Purkinje cell (primary cell): ENCODE results near the gene NQO1. TPM values are rescaled to one million over a fixed set of nuclear protein-coding genes. Genes with fewer than 3 reads are reported as not detected.

ENCODE experiments used
- polyA plus RNA-seq: library from polyadenylated mRNA; unstranded; fragments of >200 nt; fragmentation: Nextera tagmentation; gene quantifications from 2 replicates; pipeline ENCODE4 v1.2.1, GENCODE V29; 2014

The NQO1 gene
- polyA plus RNA-seq = 5.2 and 13.0 TPM in 2 replicates

DNA sequence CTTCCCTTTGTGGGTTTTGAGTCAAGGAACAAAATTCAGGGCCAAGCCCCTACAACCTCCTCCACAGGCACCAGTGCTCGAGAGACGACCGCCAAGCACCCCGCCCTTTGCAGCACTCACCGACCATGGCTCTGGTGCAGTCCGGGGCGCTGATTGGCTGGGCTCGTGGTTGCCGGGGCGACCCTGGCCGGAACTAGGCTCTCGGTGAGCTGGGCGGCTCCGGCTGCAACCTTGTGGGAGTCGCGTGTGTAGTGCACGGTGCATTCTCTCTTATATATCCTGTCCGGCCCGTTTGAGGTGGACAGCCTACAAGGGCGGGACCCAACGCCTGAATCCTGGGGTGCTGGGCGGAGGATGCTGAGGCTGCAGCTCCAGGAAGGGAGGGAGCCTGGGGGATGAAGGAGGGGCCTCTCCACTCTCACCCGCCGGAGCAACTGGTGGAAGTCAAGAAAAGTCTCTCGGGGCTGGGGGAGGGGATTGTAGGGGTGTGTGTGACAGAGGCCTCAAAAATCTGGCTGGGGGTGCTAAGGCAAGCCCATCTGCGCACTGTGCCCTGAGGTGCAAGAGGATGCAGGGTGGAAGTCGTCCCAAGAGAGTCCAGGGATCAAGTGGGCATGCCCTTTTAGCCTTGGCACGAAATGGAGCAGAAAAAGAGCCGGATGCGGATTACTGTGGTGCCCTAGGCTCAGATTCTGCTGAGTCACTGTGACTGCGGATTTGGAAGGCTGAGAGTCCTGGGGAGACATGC is at the start of gene NQO1:
NQO1 (minus strand) TSS at position 248 of the 748 bp plus-strand sequence; CDS start at position 127, 121 bp downstream.

DNA sequence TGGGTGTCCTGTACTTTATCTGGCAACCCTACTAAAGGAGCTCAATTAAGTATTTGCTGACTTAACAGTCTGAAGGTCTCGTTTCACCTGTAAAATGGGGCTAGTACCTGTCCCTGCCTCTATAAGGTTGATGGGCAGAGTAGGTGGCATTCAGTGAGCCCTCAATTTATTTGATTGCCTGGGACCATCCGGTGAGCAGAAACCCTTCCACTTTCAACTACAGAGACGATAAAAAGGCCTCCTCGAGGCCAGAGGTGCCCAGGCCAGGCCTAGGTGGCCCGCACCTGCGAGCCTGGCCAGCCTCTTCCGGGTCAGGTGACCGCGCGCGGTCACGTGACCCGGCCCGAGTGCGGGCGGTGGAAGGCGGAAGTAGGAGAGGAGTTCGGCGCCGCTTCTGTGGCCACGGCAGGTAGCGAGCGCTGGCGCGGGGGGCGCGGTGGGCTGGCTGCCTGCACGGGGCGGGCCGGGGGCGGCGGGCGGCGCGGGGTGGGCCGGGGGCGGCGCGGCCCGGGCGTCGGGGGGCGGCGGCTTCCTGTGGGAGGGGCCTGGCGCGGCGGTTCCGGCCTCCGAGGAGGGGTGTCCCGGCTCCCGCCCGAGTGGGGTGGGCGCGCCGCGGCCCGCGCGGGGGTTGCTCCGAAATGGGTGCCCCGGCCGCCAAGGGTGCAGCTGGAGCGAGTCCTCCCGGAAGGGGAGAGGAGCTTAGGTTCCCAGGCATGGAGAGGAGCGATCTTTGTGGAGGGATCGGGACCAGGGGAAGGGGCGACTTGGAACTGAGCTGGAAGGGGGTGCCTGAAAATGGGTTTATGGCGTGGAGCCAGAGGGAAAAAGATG is 35.8 kb upstream of the NQO1 start, which contains the start of gene WWP2:
WWP2 (plus strand) TSS at position 350 of the 831 bp plus-strand sequence. CDS start 24,679 bp downstream, outside the sequence.

DNA sequence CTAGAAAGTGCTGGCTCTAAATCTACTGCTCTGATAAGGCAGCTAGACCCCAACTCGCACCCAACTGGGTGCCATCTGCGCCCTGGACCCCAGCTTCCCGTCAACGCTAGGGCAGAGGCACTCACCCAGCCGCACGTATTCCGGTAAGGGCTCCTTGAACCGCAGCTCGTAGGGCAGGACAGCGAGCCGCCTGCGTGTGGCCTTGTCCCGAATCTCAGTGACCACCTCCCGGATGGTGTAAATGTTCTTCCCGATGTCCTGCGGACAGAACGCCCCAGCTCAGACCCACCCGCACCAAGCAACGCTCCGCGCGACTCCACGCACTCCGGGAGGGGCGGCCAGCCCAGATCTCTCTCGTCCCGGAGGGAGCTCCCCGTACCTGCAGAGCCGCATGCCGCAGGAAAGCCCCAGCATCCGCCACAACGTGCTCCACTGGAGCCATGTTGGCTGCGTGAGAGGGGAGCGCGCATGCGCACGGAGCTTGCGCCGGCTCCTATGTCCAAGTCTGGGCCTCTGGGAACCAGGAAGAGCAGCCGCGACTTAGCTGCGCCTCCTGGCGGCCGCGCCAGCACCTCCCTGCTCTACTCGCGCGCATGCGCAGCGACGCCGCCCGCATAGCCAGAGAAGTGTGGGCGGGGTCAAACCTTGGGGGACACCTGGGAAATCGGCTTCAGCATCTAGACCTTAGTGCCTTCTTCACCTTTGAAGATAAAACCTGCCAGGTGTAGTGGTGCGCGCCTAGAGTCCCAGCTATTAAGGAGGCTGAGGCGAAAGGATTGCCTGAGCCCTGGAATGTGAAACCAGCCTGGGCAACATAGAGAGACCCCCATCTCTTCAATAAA is 28.3 kb upstream of the NQO1 start, which contains the start of gene NOB1:
NOB1 (minus strand) TSS at position 458 of the 842 bp plus-strand sequence; CDS start at position 442, 16 bp downstream.

Other genes with a start within 250 kb of the NQO1 start
- gene NFAT5, start 160.6 kb downstream of the NQO1 start, polyA plus RNA-seq = 8.4 and 11.5 TPM in 2 replicates
- 5.5 and 20.0 TPM in 2 replicates for gene NOB1, start 28.4 kb upstream of the NQO1 start, polyA plus RNA-seq
- 4.6 and 8.9 TPM in 2 replicates for gene WWP2, start 35.8 kb upstream of the NQO1 start, polyA plus RNA-seq
- not detected in 2 replicates for gene CLEC18A, start 224.8 kb upstream of the NQO1 start, polyA plus RNA-seq